GM18867 (cell line): ENCODE data around the gene SLC25A42.
A peak's percentile ranks its signal among the peaks of the same experiment; 100 is the strongest.
"Not testable (repeated sequence)": the region's sequence is repeated elsewhere in the genome, so short reads cannot be mapped to it uniquely, and the experiment has no call there.

Experiments
- ATAC-seq: cut with Tn5 transposase; IDR thresholded peaks from one replicate; pipeline ENCODE4 v1.9.1; 2021; ENCODE audit warnings: mild to moderate bottlenecking, moderate library complexity; ENCODE audit not compliant: unreplicated experiment

SLC25A42 gene

GRCh38 chr19:19131989-19132388 is 68.2 kb downstream of the SLC25A42 start:
- no peak for ATAC-seq

GRCh38 chr19:19132912-19133311 is 69.1 kb downstream of the SLC25A42 start:
- no peak for ATAC-seq

- no peak for ATAC-seq
These were observed 70.2 kb downstream of the SLC25A42 start for GRCh38 chr19:19133985-19134384.

DNA sequence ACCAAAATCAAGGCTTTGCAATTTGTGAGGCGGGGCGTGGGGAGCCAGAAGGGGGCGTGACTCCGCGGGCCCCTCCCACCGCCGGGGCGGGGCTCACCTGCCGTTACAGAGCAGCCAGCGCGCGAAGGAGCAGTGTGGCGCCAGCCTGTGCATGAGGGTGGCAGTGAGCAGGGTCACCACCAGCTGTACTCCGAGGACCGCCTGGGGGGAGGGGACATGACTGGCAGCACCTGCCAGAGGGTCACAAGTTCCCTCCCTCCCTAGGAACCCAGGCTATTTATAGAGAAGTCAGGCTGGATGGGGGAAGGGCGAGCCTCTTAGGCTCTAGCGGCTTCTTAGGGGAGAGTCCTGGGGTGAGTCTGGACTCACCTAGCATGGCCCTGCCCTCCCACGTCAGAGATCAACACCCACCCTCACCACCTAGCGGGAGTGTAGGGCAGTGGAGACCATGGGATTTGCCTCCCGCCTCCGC is 70.9 kb downstream of the SLC25A42 start:
- no peak for ATAC-seq

DNA sequence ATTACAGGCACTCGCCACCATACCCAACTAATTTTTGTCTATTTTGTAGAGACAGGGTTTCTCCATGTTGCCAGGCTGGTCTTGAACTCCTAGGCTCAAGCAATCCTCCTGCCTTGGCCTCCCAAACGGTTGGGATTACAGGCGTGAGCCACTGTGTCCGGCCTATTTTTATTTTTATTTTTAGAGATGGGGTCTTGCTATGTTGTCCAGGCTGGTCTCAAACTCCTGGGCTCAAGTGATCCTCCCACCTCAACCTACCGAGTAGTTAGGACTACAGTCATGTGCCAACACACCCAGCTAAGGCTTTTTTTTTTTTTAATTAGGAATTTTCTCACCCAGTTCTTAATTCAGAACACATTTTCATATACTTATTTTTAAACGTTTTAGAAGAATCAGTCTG is 71.9 kb downstream of the SLC25A42 start:
- ATAC-seq, result not testable (repeated sequence)

GRCh38 chr19:19137556-19138108 is 73.8 kb downstream of the SLC25A42 start:
- no peak for ATAC-seq

GRCh38 chr19:19138109-19138981 is 74.6 kb downstream of the SLC25A42 start, which contains the start of gene TMEM161A:
TSS of gene TMEM161A (minus strand) at chr19:19138478. CDS start at chr19:19138428, 50 bp downstream.
- ATAC-seq, result peak; percentile 98

DNA sequence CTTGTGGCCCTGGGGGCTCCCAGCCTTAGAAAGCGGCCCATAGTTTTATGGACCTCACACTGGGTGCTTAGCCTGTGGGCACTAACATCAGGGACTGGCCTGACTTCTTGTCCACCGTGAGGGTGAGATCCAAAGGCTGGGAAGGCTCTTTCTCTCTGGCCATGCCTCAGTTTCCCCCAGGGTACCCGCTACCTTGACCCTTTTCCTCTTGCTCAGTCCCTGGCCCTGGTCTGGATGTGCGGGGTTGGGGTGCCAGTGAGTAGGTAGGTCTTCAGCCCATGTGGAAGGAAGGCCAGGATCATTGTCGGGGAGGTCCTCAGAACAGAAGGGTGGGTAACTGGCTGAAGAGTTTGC is 76.1 kb downstream of the SLC25A42 start:
- ATAC-seq, result no peak

GRCh38 chr19:19140476-19140875 is 76.7 kb downstream of the SLC25A42 start:
- ATAC-seq, result no peak

DNA sequence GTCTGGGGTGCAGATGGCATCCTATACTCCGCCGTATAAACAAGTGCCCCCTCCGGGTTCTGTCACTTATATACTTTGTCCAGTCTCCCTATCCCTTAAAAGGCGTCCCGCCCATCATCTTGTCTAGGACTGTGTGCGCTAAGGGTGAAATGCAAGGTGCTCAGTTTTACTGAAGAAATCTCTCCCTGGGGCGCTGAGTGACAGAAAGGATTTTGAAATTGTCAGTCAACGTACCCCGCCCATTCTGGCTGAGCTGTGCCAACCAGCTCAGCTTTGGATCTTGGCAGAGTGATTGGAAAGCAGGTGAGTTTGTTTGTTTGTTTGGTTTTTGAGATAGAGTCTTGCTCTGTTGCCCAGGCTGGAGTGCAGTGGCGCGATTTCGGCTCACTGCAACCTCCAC is 78.6 kb downstream of the SLC25A42 start:
- no peak for ATAC-seq

- ATAC-seq, result no peak
These were observed 81.5 kb downstream of the SLC25A42 start for GRCh38 chr19:19145281-19145680.

GRCh38 chr19:19145684-19146608 is 82.2 kb downstream of the SLC25A42 start:
- no peak for ATAC-seq

DNA sequence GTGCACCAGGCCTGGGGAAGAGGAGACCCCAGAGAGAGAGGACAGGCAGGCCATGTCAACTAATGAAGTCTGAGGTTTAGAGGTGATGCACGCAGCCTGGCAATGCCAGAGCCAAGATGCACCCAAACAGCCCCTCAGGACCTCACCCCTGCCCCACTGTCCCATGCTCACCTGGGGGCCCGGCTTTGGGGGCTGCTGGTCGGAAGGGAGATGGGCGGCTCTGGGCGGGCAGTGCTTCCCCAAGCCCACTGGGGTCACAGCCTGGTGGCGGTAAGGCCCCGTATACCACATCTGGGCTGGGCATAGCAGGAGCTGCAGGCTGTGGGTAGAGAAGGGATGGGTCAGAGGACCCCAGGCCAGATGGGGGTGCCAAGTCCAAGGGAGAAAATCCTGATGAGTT is 83.1 kb downstream of the SLC25A42 start:
- no peak for ATAC-seq

GRCh38 chr19:19147344-19147743 is 83.5 kb downstream of the SLC25A42 start:
- no peak for ATAC-seq

DNA sequence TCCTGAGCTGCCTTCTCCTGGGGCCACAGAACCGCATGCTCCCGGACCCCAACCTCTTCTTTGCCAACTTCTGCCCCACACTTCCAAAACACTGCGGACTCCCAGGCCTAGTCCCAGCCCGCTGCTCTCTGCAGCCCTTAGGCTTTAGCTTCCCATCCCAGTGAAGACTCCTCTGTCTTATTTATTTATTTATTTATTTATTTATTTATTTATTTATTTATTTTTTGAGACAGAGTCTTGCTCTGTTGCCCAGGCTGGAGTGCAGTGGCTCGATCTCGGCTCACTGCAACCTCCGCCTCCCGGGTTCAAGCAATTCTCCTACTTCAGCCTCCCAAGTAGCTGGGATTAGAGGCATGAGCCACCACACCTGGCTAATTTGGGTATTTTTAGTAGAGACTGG is 84.7 kb downstream of the SLC25A42 start:
- not testable (repeated sequence) for ATAC-seq

- ATAC-seq, result no peak
These were observed 85.6 kb downstream of the SLC25A42 start for GRCh38 chr19:19149435-19149834.

DNA sequence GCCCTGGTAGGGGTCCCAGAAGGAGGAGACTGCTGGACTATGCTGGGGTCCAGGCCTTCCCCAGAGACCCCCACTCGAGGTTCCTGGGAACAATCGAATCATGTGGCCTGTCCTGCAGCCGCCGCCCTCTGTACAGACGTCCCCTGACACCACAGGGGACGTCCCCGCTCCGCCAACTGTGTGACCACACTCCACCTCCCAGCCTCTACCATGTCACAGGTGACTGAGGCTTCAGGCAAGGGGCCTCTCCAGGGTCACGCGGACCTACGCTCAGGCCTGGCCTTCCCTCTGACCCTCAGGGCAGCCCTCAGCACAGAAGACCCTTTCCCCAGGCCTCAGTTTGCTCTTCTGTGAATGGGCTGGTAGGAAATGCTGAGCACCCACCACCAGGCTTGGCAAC is 87.6 kb downstream of the SLC25A42 start:
- ATAC-seq, result no peak

DNA sequence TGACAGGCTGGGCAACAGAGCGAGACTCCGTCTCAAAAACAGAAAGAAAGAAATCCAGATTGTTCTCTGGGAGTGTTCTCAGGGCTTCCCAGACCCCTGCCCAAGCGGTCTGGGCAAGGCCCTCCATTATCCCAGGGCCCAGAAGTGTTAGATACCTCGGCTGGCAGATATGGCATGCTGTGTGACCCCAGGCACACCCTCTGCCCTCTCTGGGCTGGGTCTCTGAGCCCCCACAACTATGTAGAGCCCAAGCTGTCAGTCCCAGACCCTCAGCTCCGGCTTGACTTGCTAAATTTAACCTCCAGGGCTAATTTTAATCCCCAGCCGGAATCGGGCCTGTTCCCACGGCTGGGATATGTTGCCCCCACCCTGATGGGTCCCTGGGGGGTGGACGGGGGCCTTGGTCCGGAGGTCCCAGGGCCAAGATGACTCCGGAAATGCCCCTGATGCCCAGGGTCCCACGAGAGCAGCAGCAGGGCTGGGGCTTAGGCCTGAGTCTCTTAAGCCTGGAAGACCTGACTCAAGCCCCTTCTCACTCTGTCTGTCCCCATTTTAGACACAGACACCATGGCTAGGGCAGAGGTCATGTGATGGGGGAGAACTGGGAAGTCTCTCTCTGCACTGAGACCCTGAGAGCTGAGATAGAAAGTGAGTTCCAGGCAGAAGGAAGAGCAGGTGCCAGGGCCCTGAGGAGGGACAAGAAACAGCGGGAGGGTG is 89.0 kb downstream of the SLC25A42 start:
- no peak for ATAC-seq

- ATAC-seq, result no peak
These were observed 91.1 kb downstream of the SLC25A42 start for GRCh38 chr19:19154768-19155494.
